Measurements from ENCODE around the gene LRRC10B.

The LRRC10B gene

DNA sequence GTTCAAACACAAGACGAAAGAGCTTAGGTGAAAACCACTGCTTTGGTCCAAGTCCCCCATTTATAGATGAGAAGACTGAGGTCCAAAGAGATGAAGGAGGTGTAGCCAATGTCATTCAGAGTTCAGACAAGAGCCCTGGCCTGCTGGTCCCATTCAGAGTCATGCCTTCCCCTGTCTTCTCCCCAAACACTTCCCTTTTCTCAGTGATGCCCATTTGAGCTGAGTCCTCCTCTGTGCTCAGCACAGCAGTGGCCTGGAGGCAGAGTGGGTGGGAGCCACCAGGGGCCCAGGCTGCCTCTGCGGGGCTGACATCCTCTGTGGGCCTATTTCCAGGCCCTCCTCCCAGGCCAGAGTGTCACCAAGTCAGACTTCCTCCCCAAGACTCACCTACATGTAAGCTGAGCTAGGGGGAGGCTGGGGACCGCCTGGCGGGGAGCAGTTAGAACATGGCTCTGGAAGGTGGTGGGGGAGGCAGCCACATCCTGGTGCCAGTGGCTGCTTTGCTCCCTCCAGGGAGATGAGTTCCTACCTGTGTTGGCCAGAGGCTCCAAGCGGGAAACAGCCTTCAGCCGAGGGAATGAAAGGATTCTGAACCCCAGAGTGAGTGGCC lies 22.4 kb upstream of the LRRC10B start:
- no peak overlapping the region for H3K4me3 ChIP-seq (ENCODE audit: control insufficient read depth, low read depth, low read length)
- DNase-seq (ENCODE audit: low read depth), result no peak
- TF ChIP-seq, protein P1, sequence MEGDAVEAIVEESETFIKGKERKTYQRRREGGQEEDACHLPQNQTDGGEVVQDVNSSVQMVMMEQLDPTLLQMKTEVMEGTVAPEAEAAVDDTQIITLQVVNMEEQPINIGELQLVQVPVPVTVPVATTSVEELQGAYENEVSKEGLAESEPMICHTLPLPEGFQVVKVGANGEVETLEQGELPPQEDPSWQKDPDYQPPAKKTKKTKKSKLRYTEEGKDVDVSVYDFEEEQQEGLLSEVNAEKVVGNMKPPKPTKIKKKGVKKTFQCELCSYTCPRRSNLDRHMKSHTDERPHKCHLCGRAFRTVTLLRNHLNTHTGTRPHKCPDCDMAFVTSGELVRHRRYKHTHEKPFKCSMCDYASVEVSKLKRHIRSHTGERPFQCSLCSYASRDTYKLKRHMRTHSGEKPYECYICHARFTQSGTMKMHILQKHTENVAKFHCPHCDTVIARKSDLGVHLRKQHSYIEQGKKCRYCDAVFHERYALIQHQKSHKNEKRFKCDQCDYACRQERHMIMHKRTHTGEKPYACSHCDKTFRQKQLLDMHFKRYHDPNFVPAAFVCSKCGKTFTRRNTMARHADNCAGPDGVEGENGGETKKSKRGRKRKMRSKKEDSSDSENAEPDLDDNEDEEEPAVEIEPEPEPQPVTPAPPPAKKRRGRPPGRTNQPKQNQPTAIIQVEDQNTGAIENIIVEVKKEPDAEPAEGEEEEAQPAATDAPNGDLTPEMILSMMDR (conservative IDR thresholded peaks at IDR 0.05; ENCODE audit: control insufficient read depth, insufficient read depth, low read depth, low read length), result no peak

DNA sequence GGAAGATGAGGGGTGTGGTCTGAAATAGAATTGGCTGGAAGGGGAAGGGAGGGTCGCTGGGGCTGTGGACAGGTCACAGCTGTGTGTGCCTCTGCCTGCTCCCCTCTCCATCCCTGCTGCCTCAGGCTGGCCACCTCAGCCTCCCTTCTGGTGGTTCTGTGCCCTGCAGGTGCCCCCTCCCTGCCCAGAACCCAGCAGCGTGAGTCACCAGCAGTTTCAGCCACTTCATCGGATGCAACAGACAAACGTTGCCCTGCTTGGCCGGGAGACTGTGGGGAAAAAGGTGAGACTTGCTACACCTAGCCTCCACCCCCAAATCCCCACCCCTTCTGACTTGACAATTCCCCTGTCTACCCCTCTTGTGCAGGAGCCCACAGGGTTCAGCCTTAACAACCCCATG lies 21.8 kb upstream of the LRRC10B start:
- no peak for DNase-seq (ENCODE audit: low read depth)
- TF ChIP-seq, protein P1 (conservative IDR thresholded peaks at IDR 0.05; ENCODE audit: control insufficient read depth, insufficient read depth, low read depth, low read length), result no peak
- H3K4me3 ChIP-seq (ENCODE audit: control insufficient read depth, low read depth, low read length), result no peak overlapping the region

DNA sequence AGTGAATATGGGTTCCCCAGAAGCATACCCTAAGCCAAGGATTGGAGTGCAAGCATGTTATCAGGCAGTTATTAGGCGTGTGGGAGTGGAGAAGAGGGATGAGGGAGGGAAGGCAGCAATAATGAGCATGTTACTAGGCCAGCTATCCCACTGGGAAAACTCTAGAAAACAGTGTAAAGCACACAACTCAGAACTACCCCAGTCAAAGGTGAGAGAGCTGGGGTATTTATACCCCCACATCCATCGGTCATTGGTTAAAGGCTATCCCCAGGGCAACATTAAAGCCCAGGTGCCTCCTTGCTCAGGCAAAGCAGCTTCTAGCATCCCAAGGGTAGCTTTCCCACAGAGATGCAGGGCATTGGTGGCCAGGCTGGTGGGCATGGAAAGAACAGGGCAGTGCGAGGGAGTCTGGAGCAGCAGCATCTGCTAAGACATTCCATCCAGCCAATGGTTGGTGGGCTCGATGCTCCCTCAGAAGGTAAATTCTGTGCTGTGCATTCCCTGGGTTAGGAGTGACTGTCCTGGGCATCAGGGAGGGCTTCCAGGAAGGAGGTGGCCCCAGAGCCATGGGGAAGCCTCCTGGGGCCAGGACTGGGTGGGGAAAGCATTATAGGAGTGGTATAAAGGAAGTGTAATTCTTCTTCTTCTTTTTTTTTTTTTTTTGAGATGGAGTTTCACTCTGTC lies 21.1 kb upstream of the LRRC10B start:
- no peak overlapping the region for H3K4me3 ChIP-seq (ENCODE audit: control insufficient read depth, low read depth, low read length)
- DNase-seq (ENCODE audit: low read depth), result no peak
- TF ChIP-seq, protein P1 (conservative IDR thresholded peaks at IDR 0.05; ENCODE audit: control insufficient read depth, insufficient read depth, low read depth, low read length), result no peak

DNA sequence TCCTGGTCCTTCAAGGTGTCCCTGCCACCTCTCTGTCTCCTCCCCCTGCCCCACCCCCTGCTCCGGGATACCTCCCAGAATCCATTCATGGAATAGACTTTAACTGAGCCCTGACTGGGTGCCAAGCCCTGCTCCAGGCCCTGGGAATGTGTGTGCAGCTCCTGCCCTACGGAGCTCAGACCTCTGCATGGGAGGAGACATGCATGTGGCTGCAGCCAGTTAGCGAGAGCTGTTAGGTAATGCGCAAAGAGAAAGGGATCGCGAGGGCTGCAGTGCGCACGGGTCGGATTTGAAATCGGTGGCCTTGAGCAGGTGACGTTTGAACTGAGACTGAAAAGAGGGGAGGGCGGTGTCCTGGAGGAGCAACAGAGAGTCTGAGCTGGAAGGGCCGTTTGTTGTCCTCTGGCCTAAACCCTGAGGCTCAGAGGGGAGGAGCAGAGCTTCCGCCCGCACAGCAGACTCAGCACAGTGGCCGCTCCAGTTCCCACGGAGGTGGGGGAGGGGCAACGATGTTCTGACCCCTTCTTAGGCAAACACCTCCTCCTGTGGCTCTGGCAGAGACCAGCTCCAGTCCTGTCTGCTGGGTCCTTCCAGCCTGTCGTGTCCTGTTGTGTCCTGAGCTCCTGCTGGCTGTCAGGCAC lies 19.8 kb upstream of the LRRC10B start:
- DNase-seq (ENCODE audit: low read depth), result peak; percentile 30
- TF ChIP-seq, protein P1 (conservative IDR thresholded peaks at IDR 0.05; ENCODE audit: control insufficient read depth, insufficient read depth, low read depth, low read length), result no peak
- H3K4me3 ChIP-seq (ENCODE audit: control insufficient read depth, low read depth, low read length), result no peak overlapping the region

DNA sequence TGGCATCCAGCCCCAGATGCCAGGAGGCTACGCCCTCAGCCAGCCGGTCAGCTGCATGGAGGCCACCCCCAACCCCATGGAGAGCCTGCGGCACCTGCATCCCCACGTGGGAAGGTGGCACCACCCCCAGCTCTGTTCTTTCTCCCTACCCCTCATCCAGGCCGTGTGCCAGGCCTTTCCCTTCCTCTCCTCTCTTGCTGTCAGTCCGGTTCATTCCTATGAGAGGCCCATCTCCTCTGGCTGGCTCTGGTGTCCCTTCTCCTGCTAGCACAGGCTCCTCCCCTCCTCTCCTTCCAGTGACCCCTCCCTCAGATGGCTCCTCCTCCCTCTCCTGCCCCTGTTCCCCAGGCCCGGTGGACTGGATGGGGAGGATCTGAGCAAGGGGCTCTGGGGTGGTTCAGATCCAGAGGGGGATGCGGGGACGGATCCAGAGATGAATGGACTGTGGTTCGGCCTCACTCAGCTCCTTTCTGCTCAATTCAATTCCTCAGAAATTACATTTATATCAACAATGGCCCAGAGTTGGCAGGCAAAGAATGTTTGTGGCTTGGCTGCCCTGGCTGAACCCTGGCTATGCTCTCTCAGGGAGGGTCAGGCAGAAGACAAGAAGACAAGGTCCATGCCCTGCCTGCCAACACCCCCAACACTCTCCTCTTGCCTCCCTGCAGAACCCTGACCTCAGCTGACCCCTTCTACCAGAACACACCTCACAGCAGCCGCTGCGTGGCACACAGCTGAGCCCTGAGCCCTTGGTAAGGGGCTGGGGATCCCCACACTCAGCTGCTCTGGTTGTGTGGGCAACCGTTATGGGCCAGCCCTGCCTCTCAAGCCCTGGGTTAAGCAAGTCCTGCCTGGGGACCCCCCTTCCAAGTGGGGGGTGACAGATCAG lies 18.5 kb upstream of the LRRC10B start:
- TF ChIP-seq, protein P1 (conservative IDR thresholded peaks at IDR 0.05; ENCODE audit: control insufficient read depth, insufficient read depth, low read depth, low read length), result no peak
- no peak overlapping the region for H3K4me3 ChIP-seq (ENCODE audit: control insufficient read depth, low read depth, low read length)
- DNase-seq (ENCODE audit: low read depth), result peak; percentile 26

DNA sequence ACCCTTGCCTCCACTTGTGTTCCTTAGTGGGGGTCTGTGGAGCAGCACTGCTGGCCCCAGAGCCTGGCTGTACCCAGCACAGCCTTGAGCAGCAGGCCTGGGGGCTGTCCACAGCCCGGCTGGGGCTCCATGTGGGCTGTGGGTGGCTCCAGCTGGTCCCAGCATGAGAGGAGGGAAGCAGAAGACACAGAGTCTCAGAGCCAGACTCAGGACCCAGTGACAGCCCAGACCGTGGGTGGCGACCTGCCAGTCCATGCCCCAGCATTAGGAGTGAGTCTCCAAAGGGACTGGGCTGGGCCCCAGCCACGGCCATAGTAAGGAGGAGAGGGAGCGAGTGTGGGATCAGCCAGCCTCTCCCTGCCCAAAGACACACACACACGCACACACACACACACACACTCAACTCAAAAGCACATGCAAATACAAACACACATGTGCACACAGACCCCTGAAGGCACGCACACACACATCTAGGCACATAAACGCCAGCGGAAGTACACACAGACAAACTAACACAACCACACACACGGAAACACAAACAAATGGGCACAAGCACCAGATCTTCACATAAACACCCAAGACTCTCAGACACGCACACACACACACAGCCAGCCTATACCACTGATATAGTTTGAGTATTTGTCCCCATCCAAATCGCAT lies 16.7 kb upstream of the LRRC10B start:
- no peak overlapping the region for H3K4me3 ChIP-seq (ENCODE audit: control insufficient read depth, low read depth, low read length)
- DNase-seq (ENCODE audit: low read depth), result no peak
- TF ChIP-seq, protein P1 (conservative IDR thresholded peaks at IDR 0.05; ENCODE audit: control insufficient read depth, insufficient read depth, low read depth, low read length), result no peak

Measured in fibroblast of mammary gland (primary cell).